Measurements from ENCODE around the gene RGS6.

RGS6 gene

DNA sequence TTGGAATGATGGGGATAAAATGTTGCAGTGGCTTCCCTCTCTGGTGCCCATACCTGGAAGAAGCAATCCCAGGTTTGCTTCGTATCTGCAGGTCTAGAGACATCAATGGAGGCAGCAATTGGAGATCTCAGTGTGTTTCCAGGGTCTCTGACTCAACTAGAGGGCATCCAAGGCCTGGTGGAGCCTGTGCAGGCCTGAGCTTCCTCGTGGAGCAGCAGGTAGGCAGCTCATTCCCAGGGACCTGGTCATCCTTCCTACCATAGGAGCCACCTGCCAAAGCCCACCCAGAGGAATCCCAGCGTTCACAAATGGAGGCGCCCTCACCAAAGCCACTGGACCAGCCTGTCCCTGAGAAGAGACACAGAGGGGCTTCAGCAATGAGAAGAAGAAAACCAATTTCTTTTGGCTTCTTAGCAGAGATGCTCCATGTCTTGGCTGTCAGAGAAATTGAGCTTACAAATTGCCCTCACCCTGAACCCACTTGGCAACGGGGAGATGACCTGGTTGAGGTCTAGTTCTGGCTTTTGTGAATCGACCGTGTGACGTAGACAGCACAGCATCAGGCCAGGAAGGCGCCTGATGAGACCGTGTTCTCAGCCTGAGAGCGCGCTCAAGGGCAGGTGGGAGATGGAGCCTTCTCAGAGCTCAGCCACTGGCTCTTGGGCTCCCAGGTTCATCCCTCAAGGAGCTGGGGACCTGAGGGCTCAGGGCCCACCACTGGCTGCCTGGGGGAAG, 678.0 kb downstream of the RGS6 start:
- DNase-seq (ENCODE audit: low read depth), result no peak

- DNase-seq (ENCODE audit: low read depth), result no peak
Observed at GRCh38 chr14:72610831-72611200, 678.6 kb downstream of the RGS6 start.

DNA sequence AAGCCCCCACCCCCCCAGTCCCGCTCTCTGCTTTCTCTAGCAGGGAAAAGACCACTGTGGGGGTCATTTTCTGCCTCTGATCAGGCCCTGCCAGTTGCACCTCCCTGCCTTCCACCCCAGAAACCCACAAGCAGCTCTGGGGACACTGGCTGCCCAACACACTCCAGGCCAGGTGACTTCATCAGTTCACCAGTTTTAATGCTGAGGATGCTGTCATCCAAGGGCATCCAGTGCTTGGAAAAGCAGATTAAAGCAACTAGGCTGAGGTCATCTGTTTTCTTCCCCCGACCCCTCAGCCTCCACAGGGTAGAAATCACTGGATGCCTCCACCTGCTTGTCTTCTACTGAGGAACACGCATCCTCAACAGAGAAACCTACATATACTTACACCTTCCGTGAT, 679.3 kb downstream of the RGS6 start:
- DNase-seq (ENCODE audit: low read depth), result no peak

GRCh38 chr14:72612041-72612440, 679.8 kb downstream of the RGS6 start:
- no peak for DNase-seq (ENCODE audit: low read depth)

DNA sequence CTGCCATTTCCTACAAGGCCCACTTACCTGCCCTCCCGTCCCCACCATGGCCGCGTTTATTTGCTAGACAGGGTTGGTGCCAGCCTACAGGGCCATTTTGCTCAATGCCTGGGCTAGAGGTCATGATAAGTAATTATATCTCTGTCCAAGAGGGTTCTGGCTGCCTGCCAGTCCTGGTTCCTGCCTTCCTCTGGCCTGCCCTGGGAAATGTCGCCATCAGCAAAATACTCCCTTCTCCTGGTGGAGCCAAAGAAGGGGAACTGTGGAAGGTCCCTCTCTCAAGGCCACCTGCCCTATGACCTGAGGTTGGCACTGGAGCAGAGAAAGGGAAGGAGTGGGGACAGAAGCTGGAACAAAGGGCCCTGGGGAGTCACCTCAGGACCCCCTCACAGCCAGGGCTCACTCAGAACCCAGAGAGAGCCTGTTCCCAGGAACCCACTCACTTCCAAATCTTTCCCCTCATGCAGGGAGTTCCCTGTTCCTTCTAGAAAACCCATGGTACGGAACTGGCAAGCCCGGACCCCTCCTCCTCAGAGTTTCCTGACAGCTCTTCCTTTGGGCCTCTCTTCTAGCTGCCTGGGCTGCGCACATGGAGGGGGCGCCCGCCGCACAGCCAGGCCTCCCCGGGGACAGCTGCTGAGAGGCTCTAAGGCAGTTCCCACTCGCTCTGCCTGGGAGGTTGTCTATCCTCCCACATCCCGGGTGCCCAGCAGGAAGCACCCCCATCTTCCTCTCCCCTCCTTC, 681.2 kb downstream of the RGS6 start:
- no peak for DNase-seq (ENCODE audit: low read depth)

- no peak for DNase-seq (ENCODE audit: low read depth)
Observed at GRCh38 chr14:72613975-72614319, 681.7 kb downstream of the RGS6 start.

DNA sequence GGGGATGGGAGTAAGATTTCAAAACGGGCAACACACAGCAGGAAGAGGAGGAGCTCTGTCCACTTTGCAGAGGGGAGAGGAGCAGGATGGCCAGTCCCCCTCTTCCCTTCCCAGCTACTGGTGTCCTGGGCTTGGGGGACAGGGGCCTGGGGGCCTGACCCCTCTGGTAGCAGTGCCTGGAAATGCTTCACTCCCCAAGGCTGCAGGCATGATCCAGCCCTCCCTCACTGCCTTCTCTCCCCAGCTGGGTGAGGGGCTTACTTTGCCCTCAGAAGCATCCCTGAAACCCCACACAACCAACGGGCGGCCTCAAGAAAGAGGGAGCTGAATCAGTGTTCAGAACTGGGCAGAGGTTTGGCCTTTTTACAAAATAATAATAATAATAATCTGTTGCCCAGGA, 682.1 kb downstream of the RGS6 start:
- DNase-seq (ENCODE audit: low read depth), result no peak

- DNase-seq (ENCODE audit: low read depth), result no peak
Observed at GRCh38 chr14:72614891-72615415, 682.7 kb downstream of the RGS6 start.

- no peak for DNase-seq (ENCODE audit: low read depth)
Observed at GRCh38 chr14:72615451-72616121, 683.4 kb downstream of the RGS6 start.
